CD14-positive monocyte (primary cell): ENCODE data around the gene OR2C1. TPM values are rescaled to one million over a fixed set of nuclear protein-coding genes. Genes with fewer than 3 reads are reported as not detected.
A peak's percentile ranks its signal among the peaks of the same experiment; 100 is the strongest.

Source experiments
- DNase-seq, 3 donors: peaks; one replicate each; pipeline ENCODE4 v3.0.0-alpha.2; 2011 to 2022
- H2AFZ ChIP-seq: 2 replicates; pipeline ENCODE4 v1.6.0; 2012; ENCODE audit warnings: mild to moderate bottlenecking, low read depth, low read length, inconsistent platforms; ENCODE audit not compliant: insufficient read depth, poor library complexity, severe bottlenecking
- H3K27ac ChIP-seq, 2 donors: 1 replicate in 1 of 2; 2 replicates in 1 of 2; pipeline ENCODE4 v1.5.1; 2012 to 2013; ENCODE audit warnings: low read length in 2 of 2, control low read depth in 1 of 2, inconsistent platforms in 1 of 2, low read depth in 1 of 2, mild to moderate bottlenecking in 1 of 2
- H3K27me3 ChIP-seq, 2 donors: one replicate each; pipeline versions ENCODE4 v1.6.0 to v1.6.1; 2011 to 2013; ENCODE audit warnings: low read length in 2 of 2; ENCODE audit not compliant: control insufficient read depth in 2 of 2, insufficient read depth in 2 of 2
- H3K36me3 ChIP-seq, 2 donors: replicated peaks in 1 of 2; 1 replicate in 1 of 2; 2 replicates in 1 of 2; pipeline versions ENCODE4 v1.5.1 to v1.6.1; 2012 to 2013; ENCODE audit warnings: low read length in 2 of 2, control low read depth in 1 of 2, inconsistent platforms in 1 of 2, mild to moderate bottlenecking in 1 of 2; ENCODE audit not compliant: insufficient read depth in 2 of 2, control insufficient read depth in 1 of 2
- H3K4me1 ChIP-seq, 2 donors: 1 replicate in 1 of 2; 2 replicates in 1 of 2; pipeline versions ENCODE4 v1.5.1 to v1.6.1; 2012 to 2013; ENCODE audit warnings: low read length in 2 of 2, control low read depth in 1 of 2, inconsistent platforms in 1 of 2, mild to moderate bottlenecking in 1 of 2, moderate library complexity in 1 of 2; ENCODE audit not compliant: insufficient read depth in 2 of 2, control insufficient read depth in 1 of 2
- H3K4me2 ChIP-seq: replicated peaks from 2 replicates; pipeline ENCODE3; 2012; ENCODE audit warnings: low read length, moderate library complexity, mild to moderate bottlenecking; ENCODE audit not compliant: poor library complexity, severe bottlenecking; ENCODE audit errors: extremely low read depth
- H3K4me3 ChIP-seq, 3 experiments: fragments of 200-600 bp in 1 of 3; sonication (generic) in 1 of 3; replicated peaks in 1 of 3; 1 replicate in 2 of 3; 2 replicates in 1 of 3; pipeline ENCODE4 v1.5.1; 2011 to 2013; ENCODE audit warnings: low read length in 3 of 3, mild to moderate bottlenecking in 3 of 3, control low read depth in 2 of 3, low read depth in 2 of 3, inconsistent platforms in 1 of 3, moderate library complexity in 1 of 3
- H3K79me2 ChIP-seq: 2 replicates; pipeline ENCODE4 v1.6.0; 2012; ENCODE audit warnings: mild to moderate bottlenecking, control low read depth, inconsistent platforms, low read length, moderate library complexity; ENCODE audit not compliant: insufficient read depth
- H3K9ac ChIP-seq: 2 replicates; pipeline ENCODE4 v1.6.0; 2017; ENCODE audit warnings: low read length, mild to moderate bottlenecking; ENCODE audit not compliant: insufficient read depth, poor library complexity, severe bottlenecking
- H3K9me3 ChIP-seq, 2 donors: replicated peaks in 1 of 2; 1 replicate in 1 of 2; 2 replicates in 1 of 2; pipeline versions ENCODE4 v1.5.1 to v1.6.1; 2012 to 2013; ENCODE audit warnings: low read length in 2 of 2, control low read depth in 1 of 2; ENCODE audit not compliant: control insufficient read depth in 1 of 2, insufficient read depth in 1 of 2
- H4K20me1 ChIP-seq: 2 replicates; pipeline ENCODE4 v1.6.0; 2012; ENCODE audit warnings: mild to moderate bottlenecking, low read length, control low read depth, moderate library complexity; ENCODE audit not compliant: insufficient read depth
- H3K27ac Mint-ChIP-seq, 7 donors: one replicate each; pipeline ENCODE4 v1.8.0; 2020; ENCODE audit warnings: mild to moderate bottlenecking in 7 of 7, mixed read lengths in 7 of 7, moderate library complexity in 6 of 7, inconsistent platforms in 2 of 7
- H3K27me3 Mint-ChIP-seq, 3 donors: one replicate each; pipeline ENCODE4 v1.8.0; 2021 to 2022; ENCODE audit warnings: low read depth in 3 of 3, mild to moderate bottlenecking in 3 of 3, mixed read lengths in 3 of 3, moderate library complexity in 3 of 3, inconsistent platforms in 1 of 3
- H3K36me3 Mint-ChIP-seq, 2 donors: one replicate each; pipeline ENCODE4 v1.8.0; 2020; ENCODE audit warnings: mixed read lengths in 2 of 2, inconsistent platforms in 1 of 2, mild to moderate bottlenecking in 1 of 2
- H3K4me1 Mint-ChIP-seq: one replicate; pipeline ENCODE4 v1.8.0; 2020; ENCODE audit warnings: mild to moderate bottlenecking, mixed read lengths
- H3K4me3 Mint-ChIP-seq, 2 donors: one replicate each; pipeline ENCODE4 v1.8.0; 2020; ENCODE audit warnings: mild to moderate bottlenecking in 2 of 2, mixed read lengths in 2 of 2, moderate library complexity in 1 of 2
- H3K9me3 Mint-ChIP-seq, 7 donors: one replicate each; pipeline ENCODE4 v1.8.0; 2020 to 2022; ENCODE audit warnings: mixed read lengths in 7 of 7, mild to moderate bottlenecking in 6 of 7, moderate library complexity in 6 of 7, inconsistent platforms in 2 of 7
- WGBS: methylation state at CpG from one replicate; pipeline ENCODE4 v1.1.5; 2013; ENCODE audit warnings: missing lambda C conversion rate; ENCODE audit not compliant: insufficient coverage; 5-methylcytosine and 5-hydroxymethylcytosine counted together
- intact Hi-C, 2 donors: fragments of 100-400 bp; cut with micrococcal nuclease; formaldehyde crosslinking; loops; one replicate each; pipeline versions ENCODE4 v1.15.0 to v1.15.1; 2023
- polyA plus RNA-seq, 3 donors: library from polyadenylated mRNA; depleted of rRNA in 1 of 3; unstranded in 2 of 3; stranded (reverse) in 1 of 3; fragments of 300-500 nt in 2 of 3; fragments of >200 nt in 1 of 3; fragmentation: Illumina TruSeq in 2 of 3; gene quantifications; 1 replicate in 2 of 3; 2 replicates in 1 of 3; pipeline ENCODE4 v1.2.3, GENCODE V29; 2012 to 2021
- TF ChIP-seq, protein P1 (sequence below): fragments of 200-600 bp; IDR thresholded peaks from one replicate; pipeline ENCODE4 v1.8.0; 2022; ENCODE audit warnings: antibody characterized with exemption, mild to moderate bottlenecking

The OR2C1 gene
- polyA plus RNA-seq, 3 donors = 0.12 TPM; not detected in 2

DNA sequence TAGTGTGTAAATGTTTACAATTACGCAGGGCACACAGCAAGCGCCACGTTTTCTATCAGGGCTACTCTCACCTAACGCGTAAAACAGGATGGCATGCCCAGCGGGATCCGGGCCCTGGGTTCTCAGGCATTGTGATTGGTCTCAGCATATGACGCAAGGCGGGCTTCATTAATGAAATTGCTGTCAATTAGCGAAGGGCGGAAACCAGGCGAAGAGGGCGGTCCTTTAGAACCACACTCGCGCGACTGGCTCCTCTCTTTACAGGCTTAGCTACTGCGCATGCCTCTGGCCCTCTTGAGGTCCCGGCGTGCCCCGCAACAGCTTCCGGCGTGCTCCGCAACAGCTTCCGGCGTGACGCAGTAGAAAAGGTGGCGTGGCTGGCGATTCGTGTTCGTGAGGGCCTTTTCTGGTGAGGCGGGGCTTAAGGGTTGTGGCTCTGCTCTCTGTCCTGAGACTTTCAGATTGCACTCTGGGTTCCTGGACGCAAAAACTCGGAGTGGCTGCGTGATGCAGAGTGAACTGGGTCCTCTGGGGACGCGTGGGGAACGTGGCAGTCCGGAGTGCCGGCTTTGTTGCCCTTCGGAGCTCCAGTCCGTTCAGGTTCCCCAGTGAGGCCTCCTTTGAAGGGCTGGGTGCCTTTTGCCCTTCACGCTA, 9.2 kb downstream of the OR2C1 start:
- Histone ChIP-seq H3K9me3 (peaks cover 41 to 48% of the 10 kb centered on the region in 2 donors), H3K9ac (no peak overlapping the region), H3K27ac (no peak overlapping the region), H3K4me3 (peak overlapping the region in 2 of 3 experiments; percentile 24 to 72), H3K27me3 (peaks cover 0 to 6% of the 10 kb centered on the region in 2 donors), H3K79me2 (no peaks in the 10 kb centered on the region), H4K20me1 (no peaks in the 10 kb centered on the region), H2AFZ (peak overlapping the region; percentile 70), H3K4me1 (peaks cover 10 to 11% of the 10 kb centered on the region in 2 donors), H3K4me2 (peak overlapping the region; percentile 63), H3K36me3 (no peaks in the 10 kb centered on the region)
- Mint-ChIP-seq H3K9me3 (peaks cover 15 to 48% (median 32%) of the 10 kb centered on the region in 7 donors), H3K4me3 (peak overlapping the region; percentile 68 to 69), H3K4me1 (peaks cover 12% of the 10 kb centered on the region), H3K27ac (peak overlapping the region in 4 of 7 donors; percentile 36 to 65 (median 53)), H3K27me3 (peaks cover 10 to 18% (median 11%) of the 10 kb centered on the region in 3 donors), H3K36me3 (peaks cover 3 to 5% of the 10 kb centered on the region in 2 donors)
- 17% methylated on average over 42 of the region's 42 CpGs for WGBS
- peak; percentile 30 to 70 (median 33) for DNase-seq
- TF ChIP-seq, protein P1, sequence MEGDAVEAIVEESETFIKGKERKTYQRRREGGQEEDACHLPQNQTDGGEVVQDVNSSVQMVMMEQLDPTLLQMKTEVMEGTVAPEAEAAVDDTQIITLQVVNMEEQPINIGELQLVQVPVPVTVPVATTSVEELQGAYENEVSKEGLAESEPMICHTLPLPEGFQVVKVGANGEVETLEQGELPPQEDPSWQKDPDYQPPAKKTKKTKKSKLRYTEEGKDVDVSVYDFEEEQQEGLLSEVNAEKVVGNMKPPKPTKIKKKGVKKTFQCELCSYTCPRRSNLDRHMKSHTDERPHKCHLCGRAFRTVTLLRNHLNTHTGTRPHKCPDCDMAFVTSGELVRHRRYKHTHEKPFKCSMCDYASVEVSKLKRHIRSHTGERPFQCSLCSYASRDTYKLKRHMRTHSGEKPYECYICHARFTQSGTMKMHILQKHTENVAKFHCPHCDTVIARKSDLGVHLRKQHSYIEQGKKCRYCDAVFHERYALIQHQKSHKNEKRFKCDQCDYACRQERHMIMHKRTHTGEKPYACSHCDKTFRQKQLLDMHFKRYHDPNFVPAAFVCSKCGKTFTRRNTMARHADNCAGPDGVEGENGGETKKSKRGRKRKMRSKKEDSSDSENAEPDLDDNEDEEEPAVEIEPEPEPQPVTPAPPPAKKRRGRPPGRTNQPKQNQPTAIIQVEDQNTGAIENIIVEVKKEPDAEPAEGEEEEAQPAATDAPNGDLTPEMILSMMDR = no peak
- intact Hi-C loops = no loop called here

DNA sequence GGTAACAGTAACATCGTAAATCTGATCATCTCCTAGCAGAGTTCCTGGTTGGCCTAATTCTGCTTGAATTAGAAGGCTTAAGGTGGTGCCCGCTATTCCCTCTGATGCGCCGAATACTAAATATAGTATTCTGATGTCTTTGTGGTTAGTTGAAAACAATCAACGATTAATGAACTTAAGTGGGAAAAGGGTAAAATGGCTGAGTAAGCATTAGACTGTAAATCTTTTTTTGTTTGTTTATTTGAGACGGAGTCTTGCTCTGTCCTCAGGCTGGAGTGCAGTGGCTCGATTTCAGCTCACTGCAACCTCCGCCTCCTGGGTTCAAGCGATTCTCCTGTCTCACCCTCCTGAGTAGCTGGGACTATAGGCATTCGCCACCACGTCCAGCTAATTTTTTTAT, 13.4 kb downstream of the OR2C1 start:
- no peaks in the 10 kb centered on the region for H4K20me1 ChIP-seq
- peaks cover 3 to 5% of the 10 kb centered on the region in 2 donors for H3K36me3 Mint-ChIP-seq
- H3K9ac ChIP-seq = no peak overlapping the region
- no peak overlapping the region for H3K27ac ChIP-seq
- H3K9me3 ChIP-seq = peaks cover 40 to 52% of the 10 kb centered on the region in 2 donors
- no peaks in the 10 kb centered on the region for H3K79me2 ChIP-seq
- H3K27me3 Mint-ChIP-seq = peaks cover 4 to 6% (median 6%) of the 10 kb centered on the region in 3 donors
- DNase-seq = no peak
- no peak overlapping the region for H3K4me2 ChIP-seq
- TF ChIP-seq, protein P1 = no peak
- H3K9me3 Mint-ChIP-seq = peaks cover 2 to 27% (median 20%) of the 10 kb centered on the region in 7 donors
- peaks cover 12% of the 10 kb centered on the region for H3K4me1 Mint-ChIP-seq
- H3K4me3 Mint-ChIP-seq = no peak overlapping the region
- H3K27ac Mint-ChIP-seq = no peak overlapping the region
- WGBS = 98% methylated on average over 10 of the region's 11 CpGs
- no peaks in the 10 kb centered on the region for H3K27me3 ChIP-seq
- intact Hi-C loops = no loop called here
- no peak overlapping the region for H3K4me3 ChIP-seq
- H3K4me1 ChIP-seq = peaks cover 10 to 11% of the 10 kb centered on the region in 2 donors
- H2AFZ ChIP-seq = no peak overlapping the region
- no peaks in the 10 kb centered on the region for H3K36me3 ChIP-seq
